GM12878 (cell line): ENCODE results near the gene ANKRD50. TPM values are rescaled to one million over a fixed set of nuclear protein-coding genes. Genes with fewer than 3 reads are reported as not detected.

Source experiments
- ATAC-seq: fragments of 200-7000 bp; cut with Tn5 transposase; 3 replicates; pipeline ENCODE4 v1.9.1; 2020; ENCODE audit warnings: mild to moderate bottlenecking, moderate library complexity
- BruUV-seq: library from RNA; stranded (reverse); fragments of 400-500 nt; replicated peaks from 2 replicates; lab custom pipeline; 2021; lab: Mats Ljungman, UMichigan
- CTCF ChIA-PET: fragments of 300-600 bp; sonication (Branson Sonifier 250); formaldehyde crosslinking; extraction: SDS; loops from one replicate; lab custom pipeline; 2021; ENCODE audit warnings: inconsistent platforms; lab: Yijun Ruan, JAX
- POLR2A ChIA-PET: fragments of 350-600 bp; formaldehyde crosslinking; extraction: SDS; loops from one replicate; lab custom pipeline; 2021; ENCODE audit warnings: inconsistent platforms; lab: Charles Lee
- RAD21 ChIA-PET: fragments of 300-600 bp; sonication (Branson Sonifier 250); formaldehyde crosslinking; loops from one replicate; lab custom pipeline; 2023; ENCODE audit warnings: antibody characterized with exemption; ENCODE audit not compliant: unreplicated experiment; lab: Charles Lee
- SMC1A ChIA-PET: fragments of 300-600 bp; sonication (Branson Sonifier 250); formaldehyde crosslinking; loops from one replicate; lab custom pipeline; 2023; ENCODE audit not compliant: unreplicated experiment, uncharacterized antibody; lab: Charles Lee
- DNase-seq: peaks from one replicate; pipeline ENCODE4 v3.0.0-alpha.2; 2011; ENCODE audit warnings: low read depth, low spot score
- FAIRE-seq: peaks from 3 replicates; lab custom pipeline; 2011; peaks lifted over from hg19 to GRCh38; lab: Jason Lieb, UNC
- H2AFZ ChIP-seq: 2 replicates; pipeline ENCODE4 v1.6.0; 2011; ENCODE audit warnings: low read depth, low read length, control low read depth; ENCODE audit not compliant: control insufficient read depth
- H3K27ac ChIP-seq: 2 replicates; pipeline ENCODE4 v1.5.1; 2011; ENCODE audit warnings: control low read depth; ENCODE audit not compliant: control insufficient read depth, insufficient read depth
- H3K27me3 ChIP-seq, 2 experiments: replicated peaks in 1 of 2; 2 replicates each; pipeline versions ENCODE4 v1.6.0 to v1.6.1; 2011; ENCODE audit warnings: low read length in 1 of 2; ENCODE audit not compliant: control insufficient read depth in 2 of 2, insufficient read depth in 2 of 2
- H3K36me3 ChIP-seq, 2 experiments: 2 replicates each; pipeline ENCODE4 v1.5.1; 2011; ENCODE audit warnings: low read length in 1 of 2; ENCODE audit not compliant: control insufficient read depth in 2 of 2, insufficient read depth in 2 of 2
- H3K4me1 ChIP-seq: 2 replicates; pipeline ENCODE4 v1.6.1; 2011; ENCODE audit warnings: mild to moderate bottlenecking, low read length, moderate library complexity, mixed read lengths; ENCODE audit not compliant: control insufficient read depth, insufficient read depth
- H3K4me2 ChIP-seq: 2 replicates; pipeline ENCODE4 v1.6.0; 2011; ENCODE audit warnings: control low read depth; ENCODE audit not compliant: control insufficient read depth, insufficient read depth
- H3K4me3 ChIP-seq: fragments of 200-600 bp; sonication (generic); 2 replicates; pipeline ENCODE4 v1.5.1; 2016
- H3K79me2 ChIP-seq: 2 replicates; pipeline ENCODE4 v1.6.0; 2011; ENCODE audit warnings: low read length; ENCODE audit not compliant: control insufficient read depth, insufficient read depth
- H3K9ac ChIP-seq: 2 replicates; pipeline ENCODE4 v1.8.0; 2011; ENCODE audit warnings: low read length, control low read depth, mixed read lengths; ENCODE audit not compliant: control insufficient read depth, insufficient read depth
- H3K9me3 ChIP-seq: replicated peaks from 3 replicates; pipeline ENCODE4 v1.5.1; 2011; ENCODE audit warnings: mild to moderate bottlenecking, low read length; ENCODE audit not compliant: control insufficient read depth, insufficient read depth
- H4K20me1 ChIP-seq: 2 replicates; pipeline ENCODE4 v1.6.0; 2011; ENCODE audit not compliant: control insufficient read depth, insufficient read depth
- BHLHE40 ChIP-seq, 2 experiments: fragments of 450-650 bp in 1 of 2; IDR thresholded peaks; 2 replicates each; pipeline ENCODE4 v1.6.1; 2011 to 2017; ENCODE audit warnings: low read depth in 2 of 2, borderline replicate concordance in 1 of 2, improper control_type of control experiment in 1 of 2, low read length in 1 of 2, mild to moderate bottlenecking in 1 of 2
- BRCA1 ChIP-seq: IDR thresholded peaks from 2 replicates; pipeline ENCODE4 v1.6.1; 2011; ENCODE audit warnings: low read depth, low read length, improper control_type of control experiment
- DPF2 ChIP-seq: fragments of 450-650 bp; IDR thresholded peaks from 2 replicates; pipeline ENCODE4 v1.6.1; 2017; ENCODE audit warnings: mild to moderate bottlenecking
- EGR1 ChIP-seq, 2 experiments: IDR thresholded peaks; 1 replicate in 1 of 2; 2 replicates in 1 of 2; pipeline ENCODE4 v1.6.1; 2011 to 2012; ENCODE audit warnings: low read depth in 2 of 2, low read length in 2 of 2, borderline replicate concordance in 1 of 2, mild to moderate bottlenecking in 1 of 2, moderate library complexity in 1 of 2
- MXI1 ChIP-seq: fragments of 150-350 bp; IDR thresholded peaks from 2 replicates; pipeline ENCODE4 v1.6.1; 2011; ENCODE audit warnings: low read depth, mild to moderate bottlenecking, inconsistent platforms, low read length, improper control_type of control experiment
- NR2F1 ChIP-seq: fragments of 450-650 bp; conservative IDR thresholded peaks from 2 replicates; pipeline ENCODE4 v1.6.1; 2017; ENCODE audit warnings: mild to moderate bottlenecking
- RUNX3 ChIP-seq: IDR thresholded peaks from 2 replicates; pipeline ENCODE4 v1.6.1; 2012; ENCODE audit warnings: low read length, inconsistent platforms
- SIN3A ChIP-seq: IDR thresholded peaks from 2 replicates; pipeline ENCODE4 v1.6.1; 2012; ENCODE audit warnings: low read depth, low read length, improper control_type of control experiment
- SKIL ChIP-seq: fragments of 450-650 bp; IDR thresholded peaks from 2 replicates; pipeline ENCODE4 v1.6.1; 2017; ENCODE audit warnings: mild to moderate bottlenecking, low read depth, inconsistent platforms; ENCODE audit not compliant: poor library complexity, severe bottlenecking
- ZBTB33 ChIP-seq: fragments of 450-650 bp; IDR thresholded peaks from 2 replicates; pipeline ENCODE4 v1.6.1; 2017; ENCODE audit warnings: mild to moderate bottlenecking
- ZNF217 ChIP-seq: fragments of 450-650 bp; IDR thresholded peaks from 2 replicates; pipeline ENCODE4 v1.6.1; 2017; ENCODE audit warnings: antibody characterized with exemption, mild to moderate bottlenecking
- WGBS: methylation state at CpG from one replicate; pipeline ENCODE4 v1.1.6; 2016; ENCODE audit warnings: low lambda C conversion rate; ENCODE audit not compliant: insufficient replicate concordance, insufficient coverage; ENCODE audit errors: missing lambda C conversion rate; 5-methylcytosine and 5-hydroxymethylcytosine counted together
- in situ Hi-C: fragments of 300-500 bp; cut with MboI; formaldehyde crosslinking; loops from 9 replicates; pipeline ENCODE4 v1.14.3; 2018; ENCODE audit warnings: mixed read lengths
- intact Hi-C: fragments of 100-400 bp; cut with micrococcal nuclease; formaldehyde crosslinking; loops from one replicate; pipeline ENCODE4 v1.14.2; 2022; ENCODE audit not compliant: unreplicated experiment
- polyA plus RNA-seq, 11 experiments: library from polyadenylated mRNA; depleted of rRNA in 4 of 11; unstranded in 6 of 11; stranded (reverse) in 5 of 11; fragments of >200 nt; fragmentation: Nextera tagmentation in 4 of 11; fragmentation: Illumina TruSeq in 1 of 11; extraction: Ambion mirVana in 4 of 11; extraction: Trizol in 1 of 11; gene quantifications; 1 replicate in 1 of 11; 2 replicates in 10 of 11; pipeline versions ENCODE4 v1.2.1 to v1.2.3, GENCODE V29; 2011 to 2016; ENCODE audit warnings: inconsistent platforms in 2 of 11, missing spikeins in 2 of 11, low read depth in 1 of 11
- total RNA-seq, 4 experiments: library from RNA; depleted of rRNA in 3 of 4; stranded (reverse); fragments of >200 nt in 3 of 4; fragmentation: Illumina TruSeq in 1 of 4; extraction: Trizol in 1 of 4; gene quantifications; 2 replicates each; pipeline versions ENCODE4 v1.2.1 to v1.2.3, GENCODE V29; 2013 to 2021
- TF ChIP-seq, protein P1 (sequence below): IDR thresholded peaks from 2 replicates; pipeline ENCODE4 v1.6.1; 2012; ENCODE audit warnings: low read length, inconsistent platforms

The ANKRD50 gene
- total and polyA plus RNA-seq, 10 of the 15 experiments (the other 5 are each of a cell fraction or from before 2014, with no cell fraction given): under 0.01 to 0.10 (median 0.03) TPM; not detected in 1

- no peak for ATAC-seq
- no TSS peak for BruUV-seq
- ChIA-PET POLR2A (no interaction called here), SMC1A (no interaction called here), RAD21 (no interaction called here), CTCF (no interaction called here)
- FAIRE-seq: no peak
- H3K27me3 ChIP-seq: no peaks in the 10 kb centered on the region
- no peaks in the 10 kb centered on the region for H3K4me1 ChIP-seq
- no peak overlapping the region for H3K27ac ChIP-seq
- 0% methylated on average over 2 of the region's 2 CpGs for WGBS
- intact Hi-C loops (no loop called here), in situ Hi-C loops (no loop called here)
- no peak overlapping the region for H3K4me2 ChIP-seq
- H3K36me3 ChIP-seq: no peaks in the 10 kb centered on the region
- no peaks in the 10 kb centered on the region for H3K79me2 ChIP-seq
- H3K4me3 ChIP-seq: no peak overlapping the region
- H3K9me3 ChIP-seq: no peaks in the 10 kb centered on the region
- DNase-seq: no peak
- TF ChIP-seq ZBTB33: no peak
- TF ChIP-seq SIN3A: no peak
- TF ChIP-seq, all 136 proteins: peak for 0
- Histone ChIP-seq H4K20me1 (no peaks in the 10 kb centered on the region), H3K9ac (no peak overlapping the region), H2AFZ (no peak overlapping the region)
Observed at GRCh38 chr4:124666496-124666895, 46.0 kb downstream of the ANKRD50 start.

GRCh38 chr4:124658795-124659194 lies 53.7 kb downstream of the ANKRD50 start:
- Histone ChIP-seq H3K4me3 (no peak overlapping the region), H3K27me3 (no peaks in the 10 kb centered on the region), H3K27ac (no peak overlapping the region), H3K79me2 (no peaks in the 10 kb centered on the region), H3K4me2 (no peak overlapping the region), H3K4me1 (no peaks in the 10 kb centered on the region), H3K9me3 (no peaks in the 10 kb centered on the region), H3K36me3 (no peaks in the 10 kb centered on the region), H4K20me1 (no peaks in the 10 kb centered on the region), H2AFZ (no peak overlapping the region), H3K9ac (no peak overlapping the region)
- intact Hi-C loops: no loop called here
- ChIA-PET RAD21 (no interaction called here), POLR2A (no interaction called here), CTCF (no interaction called here), SMC1A (no interaction called here)
- BruUV-seq: no TSS peak
- WGBS: no CpG with 5 or more reads among the region's 1 CpG
- FAIRE-seq (no peak), DNase-seq (no peak), ATAC-seq (no peak)
- in situ Hi-C loops: no loop called here
- TF ChIP-seq BRCA1 (no peak), SKIL (no peak), BHLHE40 (IDR thresholded peaks at IDR 0.05; ENCODE audit: borderline replicate concordance in 1 of 2, low read depth in 2 of 2, low read length in 1 of 2) (no peak), MXI1 (no peak), RUNX3 (no peak), EGR1 (IDR thresholded peaks at IDR 0.05; ENCODE audit: borderline replicate concordance in 1 of 2, low read depth in 2 of 2, low read length in 2 of 2) (no peak), NR2F1 (no peak), SIN3A (no peak), DPF2 (no peak), ZNF217 (no peak)
- TF ChIP-seq, protein P1, sequence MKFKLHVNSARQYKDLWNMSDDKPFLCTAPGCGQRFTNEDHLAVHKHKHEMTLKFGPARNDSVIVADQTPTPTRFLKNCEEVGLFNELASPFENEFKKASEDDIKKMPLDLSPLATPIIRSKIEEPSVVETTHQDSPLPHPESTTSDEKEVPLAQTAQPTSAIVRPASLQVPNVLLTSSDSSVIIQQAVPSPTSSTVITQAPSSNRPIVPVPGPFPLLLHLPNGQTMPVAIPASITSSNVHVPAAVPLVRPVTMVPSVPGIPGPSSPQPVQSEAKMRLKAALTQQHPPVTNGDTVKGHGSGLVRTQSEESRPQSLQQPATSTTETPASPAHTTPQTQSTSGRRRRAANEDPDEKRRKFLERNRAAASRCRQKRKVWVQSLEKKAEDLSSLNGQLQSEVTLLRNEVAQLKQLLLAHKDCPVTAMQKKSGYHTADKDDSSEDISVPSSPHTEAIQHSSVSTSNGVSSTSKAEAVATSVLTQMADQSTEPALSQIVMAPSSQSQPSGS: no peak
